NB4 (cell line): ENCODE data around the gene TRAF3.

Source experiments
- DNase-seq: peaks from one replicate; pipeline ENCODE4 v3.0.0; 2010; ENCODE audit warnings: low read depth
- H3K4me3 ChIP-seq: one replicate; pipeline ENCODE4 v1.5.1; 2011; ENCODE audit warnings: mild to moderate bottlenecking, low read depth, low read length, moderate library complexity
- CTCF ChIP-seq: IDR thresholded peaks from one replicate; pipeline ENCODE4 v1.5.1; 2012; ENCODE audit warnings: low read depth, low read length
- MAX ChIP-seq: IDR thresholded peaks from 2 replicates; pipeline ENCODE4 v1.6.1; 2011; ENCODE audit warnings: low read depth, low read length
- MYC ChIP-seq: IDR thresholded peaks from 2 replicates; pipeline ENCODE4 v1.6.1; 2011; ENCODE audit warnings: low read depth, low read length
- POLR2A ChIP-seq: IDR thresholded peaks from 2 replicates; pipeline ENCODE4 v1.6.1; 2011; ENCODE audit warnings: mild to moderate bottlenecking; ENCODE audit not compliant: insufficient read length; ENCODE audit errors: extremely low read depth

Gene TRAF3

DNA sequence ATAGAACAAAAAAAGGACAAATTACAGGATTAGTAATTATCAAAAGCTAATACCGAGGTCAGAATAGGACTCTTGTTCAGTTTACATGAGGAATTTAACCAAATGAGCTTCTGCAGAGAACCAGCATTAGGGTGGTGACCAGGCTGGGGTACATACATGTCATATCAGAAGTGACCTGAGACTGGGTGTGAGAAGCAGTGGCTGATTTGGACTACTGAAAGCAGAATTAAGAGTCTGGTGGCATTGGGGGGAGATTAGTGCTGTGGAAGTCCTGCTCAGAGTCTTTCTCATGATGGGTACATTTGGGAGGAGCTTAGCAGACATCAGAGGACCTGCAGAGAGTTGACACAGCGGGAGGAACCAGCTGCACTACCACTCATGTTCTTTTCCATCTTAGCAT lies 21.7 kb downstream of the TRAF3 start:
- TF ChIP-seq CTCF (no peak), MYC (no peak), MAX (no peak), POLR2A (no peak)
- no peak for DNase-seq

DNA sequence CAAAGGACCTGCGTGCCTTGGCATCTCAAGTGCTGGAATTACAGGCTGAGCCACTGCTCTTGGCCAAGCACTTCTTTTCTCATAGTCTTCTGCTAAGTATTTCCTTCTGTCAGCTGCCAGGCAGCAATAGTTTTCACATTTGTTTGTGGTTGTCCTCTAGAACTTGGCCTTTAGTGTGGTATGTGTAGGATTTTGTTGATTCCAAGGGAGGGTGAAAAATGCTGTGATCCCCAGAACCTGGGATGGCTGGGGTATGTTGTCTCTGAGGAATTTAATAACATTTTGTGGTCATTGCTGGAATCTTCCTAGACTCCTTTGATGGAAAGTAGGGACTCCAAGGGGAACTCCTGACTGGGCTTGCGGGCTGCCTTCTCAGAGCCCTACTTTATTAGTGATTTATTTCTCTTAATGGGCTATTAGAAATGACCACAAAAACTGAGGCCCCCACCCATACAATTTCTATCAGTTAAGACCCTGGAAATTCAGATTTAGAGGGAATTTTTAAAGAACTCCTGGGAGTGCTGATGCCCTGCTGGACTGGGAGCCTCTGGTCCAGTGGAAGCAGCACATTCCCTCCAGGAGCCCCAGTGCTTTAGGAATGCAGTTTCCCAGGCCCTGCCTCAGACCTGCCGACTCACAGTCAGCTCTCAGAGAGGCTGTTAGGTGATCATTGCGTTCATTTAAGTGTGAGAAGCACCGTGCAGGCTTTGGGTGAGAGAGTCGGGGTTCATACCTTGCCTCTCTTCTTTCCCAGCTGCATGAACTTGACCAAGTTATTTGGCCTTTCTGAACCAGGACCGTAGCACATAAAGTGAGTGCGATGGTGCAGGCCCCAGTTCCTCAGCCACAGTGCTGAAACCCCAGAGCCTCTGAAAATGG lies 22.7 kb downstream of the TRAF3 start:
- no peak overlapping the region for H3K4me3 ChIP-seq
- TF ChIP-seq CTCF (no peak), MYC (no peak), POLR2A (no peak), MAX (no peak)
- DNase-seq: no peak

More for the DNA sequence above, 21.7 kb downstream of the TRAF3 start:
- H3K4me3 ChIP-seq: no peak overlapping the region

GRCh38 chr14:102802834-102803523 lies 25.7 kb downstream of the TRAF3 start:
- DNase-seq: peak; percentile 30
- H3K4me3 ChIP-seq: no peak overlapping the region
- TF ChIP-seq MYC: no peak

DNA sequence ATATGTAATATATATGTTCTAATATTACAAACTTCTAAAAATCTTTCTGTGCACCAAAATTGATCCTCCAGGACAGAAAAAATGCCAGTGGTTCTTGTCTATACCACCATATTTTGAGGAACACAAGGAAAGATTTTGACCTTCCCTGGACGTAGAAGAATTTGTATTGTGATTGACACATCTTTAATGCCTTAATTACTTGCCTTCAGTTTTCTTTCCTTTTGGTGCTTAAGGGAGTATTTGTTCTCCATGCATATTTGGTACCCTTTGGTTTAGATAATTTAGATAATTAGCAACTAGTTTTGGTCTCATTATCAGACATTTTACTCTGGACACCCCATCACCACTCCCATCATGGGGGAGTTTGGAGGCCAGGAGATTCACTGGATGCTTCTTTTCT lies 27.6 kb downstream of the TRAF3 start:
- TF ChIP-seq CTCF (no peak), MYC (no peak), MAX (no peak)
- DNase-seq: no peak
- no peak overlapping the region for H3K4me3 ChIP-seq

DNA sequence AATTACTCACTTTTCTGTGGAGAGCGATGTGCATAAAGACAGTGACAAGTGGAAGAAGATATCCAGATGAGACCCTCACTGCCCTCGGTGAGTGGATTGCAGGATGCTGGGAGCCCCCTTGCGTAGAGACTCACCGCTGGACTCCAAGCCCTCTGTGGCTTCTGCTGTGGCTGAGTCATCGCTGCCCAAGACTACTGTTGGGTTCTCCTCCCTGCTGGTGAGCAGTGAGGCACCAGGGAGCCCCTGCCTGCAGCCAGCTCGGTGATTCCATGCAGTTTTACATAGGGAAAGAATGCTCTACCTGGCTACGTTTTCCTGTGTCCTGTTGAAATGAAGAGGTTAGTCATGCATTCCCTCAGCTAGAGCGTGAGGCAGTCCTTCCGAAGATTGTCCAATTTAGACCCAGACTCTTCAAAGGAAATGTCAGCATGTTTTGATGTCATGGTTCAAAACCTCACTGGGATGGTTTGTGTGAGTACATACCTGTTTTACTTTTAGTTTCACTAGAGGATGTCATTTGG lies 28.2 kb downstream of the TRAF3 start:
- no peak overlapping the region for H3K4me3 ChIP-seq
- DNase-seq: peak; percentile 75
- TF ChIP-seq MAX: 0 out of 2 replicates have a peak, but pooled peaks have one; percentile 18
- no peak for TF ChIP-seq POLR2A
- no peak for TF ChIP-seq CTCF
- TF ChIP-seq MYC: no peak

DNA sequence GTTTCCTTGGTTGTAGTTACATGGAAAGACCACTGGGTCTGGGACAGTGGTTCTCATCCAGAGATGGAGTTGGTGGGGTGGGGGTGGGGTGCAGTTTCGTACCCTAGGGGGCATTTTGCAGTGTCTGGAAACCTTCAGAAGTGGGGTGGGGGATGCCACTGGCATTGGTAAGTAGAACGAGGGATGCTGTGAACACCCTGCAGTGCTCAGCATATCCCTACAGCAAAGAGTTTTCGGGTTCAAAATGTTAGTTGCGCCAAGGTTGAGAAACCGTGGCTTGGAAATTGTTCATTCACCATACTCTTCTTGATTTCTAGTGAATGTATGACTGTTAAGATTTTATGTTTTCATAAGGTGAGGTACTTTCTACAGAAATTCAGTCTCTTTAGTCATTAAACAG lies 28.7 kb downstream of the TRAF3 start:
- no peak overlapping the region for H3K4me3 ChIP-seq
- DNase-seq: no peak
- TF ChIP-seq MAX (no peak), CTCF (peak; percentile 11)
